PC-9 (cell line): ENCODE measurements around the gene UTP15. TPM values are rescaled to one million over a fixed set of nuclear protein-coding genes. Genes with fewer than 3 reads are reported as not detected.

Experiments used
- BruUV-seq: library from RNA; stranded (reverse); fragments of 400-500 nt; replicated peaks from 2 replicates; lab custom pipeline; 2021; lab: Mats Ljungman, UMichigan
- CTCF ChIA-PET: fragments of 300-600 bp; sonication (Branson Sonifier 250); formaldehyde crosslinking; loops from one replicate; lab custom pipeline; 2022; ENCODE audit warnings: antibody characterized with exemption; lab: Charles Lee
- POLR2A ChIA-PET: fragments of 300-600 bp; sonication (Branson Sonifier 250); formaldehyde crosslinking; loops from one replicate; lab custom pipeline; 2022; ENCODE audit warnings: antibody characterized with exemption; ENCODE audit not compliant: unreplicated experiment; lab: Charles Lee
- DNase-seq, 2 experiments: peaks; one replicate each; pipeline versions ENCODE4 v3.0.0 to v3.0.0-alpha.2; 2015 to 2022; ENCODE audit warnings: mixed read lengths in 1 of 2
- H2AFZ ChIP-seq: fragments of 200-600 bp; sonication (generic); 2 replicates; pipeline ENCODE4 v1.8.1; 2017; ENCODE audit warnings: antibody characterized with exemption
- H3F3A ChIP-seq: fragments of 200-600 bp; sonication (generic); 2 replicates; pipeline ENCODE4 v1.8.1; 2017; ENCODE audit warnings: antibody characterized with exemption, mild to moderate bottlenecking, low read depth; ENCODE audit not compliant: insufficient read depth
- H3K27ac ChIP-seq: fragments of 200-600 bp; sonication (generic); 2 replicates; pipeline ENCODE4 v1.6.1; 2016; ENCODE audit warnings: mixed run types
- H3K27me3 ChIP-seq: fragments of 200-600 bp; sonication (generic); 2 replicates; pipeline ENCODE4 v1.6.1; 2016; ENCODE audit warnings: low read depth, mixed run types; ENCODE audit not compliant: insufficient read depth
- H3K36me3 ChIP-seq: fragments of 200-600 bp; sonication (generic); 2 replicates; pipeline ENCODE4 v1.6.1; 2016; ENCODE audit warnings: low read depth, mixed run types
- H3K4me1 ChIP-seq: fragments of 200-600 bp; sonication (generic); replicated peaks from 2 replicates; pipeline ENCODE4 v1.6.1; 2016; ENCODE audit warnings: mixed run types; ENCODE audit not compliant: insufficient read depth
- H3K4me2 ChIP-seq: fragments of 200-600 bp; sonication (generic); 2 replicates; pipeline ENCODE4 v1.6.1; 2017; ENCODE audit warnings: mixed run types
- H3K4me3 ChIP-seq: fragments of 200-600 bp; sonication (generic); 2 replicates; pipeline ENCODE4 v1.6.1; 2016; ENCODE audit warnings: mixed run types
- H3K79me2 ChIP-seq: fragments of 200-600 bp; sonication (generic); 2 replicates; pipeline ENCODE4 v1.6.1; 2017; ENCODE audit warnings: low read depth, mixed run types
- H3K9me2 ChIP-seq: fragments of 200-600 bp; sonication (generic); 2 replicates; pipeline ENCODE4 v1.8.1; 2017; ENCODE audit warnings: mild to moderate bottlenecking; ENCODE audit not compliant: insufficient read depth
- H3K9me3 ChIP-seq: fragments of 200-600 bp; sonication (generic); 2 replicates; pipeline ENCODE4 v1.8.1; 2016; ENCODE audit warnings: low read depth; ENCODE audit not compliant: insufficient read depth
- H4K20me1 ChIP-seq: fragments of 200-600 bp; sonication (generic); 2 replicates; pipeline ENCODE4 v1.8.1; 2017; ENCODE audit not compliant: insufficient read depth
- CTCF ChIP-seq: fragments of 200-600 bp; sonication (generic); conservative IDR thresholded peaks from 2 replicates; pipeline ENCODE4 v1.6.1; 2017; ENCODE audit warnings: mixed run types, antibody characterized with exemption, mild to moderate bottlenecking, moderate library complexity
- EZH2 ChIP-seq: fragments of 200-600 bp; sonication (generic); IDR thresholded peaks from 2 replicates; pipeline ENCODE4 v1.8.0; 2017; ENCODE audit warnings: antibody characterized with exemption, low read depth
- intact Hi-C: fragments of 100-400 bp; cut with micrococcal nuclease; formaldehyde crosslinking; loops from one replicate; pipeline ENCODE4 v1.10.0; 2022; ENCODE audit not compliant: unreplicated experiment
- total RNA-seq: library from RNA; stranded (reverse); gene quantifications from 2 replicates; pipeline ENCODE4 v1.2.3, GENCODE V29; 2021

Gene UTP15
- total RNA-seq, 1 experiment from 2014 or later, result 19.4 TPM

GRCh38 chr5:73619606-73620333, 54.2 kb downstream of the UTP15 start:
- Histone ChIP-seq H3K27me3 (no peaks in the 10 kb centered on the region), H3K9me2 (no peaks in the 10 kb centered on the region), H3K4me2 (no peak overlapping the region), H3K4me1 (peaks cover 19% of the 10 kb centered on the region), H3K36me3 (no peaks in the 10 kb centered on the region), H2AFZ (0 out of 2 replicates have a peak overlapping the region, but pooled peaks have one; percentile 18), H3F3A (peaks cover 10% of the 10 kb centered on the region; the same call in 1 of the 2 replicates), H3K4me3 (no peak overlapping the region), H3K27ac (no peak overlapping the region), H3K9me3 (no peaks in the 10 kb centered on the region), H3K79me2 (no peaks in the 10 kb centered on the region), H4K20me1 (no peaks in the 10 kb centered on the region)
- no peak for DNase-seq
- ChIA-PET POLR2A (no interaction called here), CTCF (no interaction called here)
- intact Hi-C loops, result loop anchor here (5.0 to 10.0 kb wide), 2 partner anchors 33 to 145 kb away; no protein-coding TSS in a partner anchor
- TF ChIP-seq CTCF, result no peak
- no peak for TF ChIP-seq EZH2
- BruUV-seq, result no TSS peak

GRCh38 chr5:73620334-73620687, 54.8 kb downstream of the UTP15 start:
- TF ChIP-seq CTCF (no peak), EZH2 (no peak)
- no peak overlapping the region for H3K4me2 ChIP-seq
- ChIA-PET CTCF (no interaction called here), POLR2A (no interaction called here)
- peaks cover 19% of the 10 kb centered on the region for H3K4me1 ChIP-seq
- H3K36me3 ChIP-seq, result no peaks in the 10 kb centered on the region
- 0 out of 2 replicates have a peak overlapping the region, but pooled peaks have one; percentile 18 for H2AFZ ChIP-seq
- no peaks in the 10 kb centered on the region for H4K20me1 ChIP-seq
- no peaks in the 10 kb centered on the region for H3K27me3 ChIP-seq
- no peak for DNase-seq
- BruUV-seq, result no TSS peak
- peaks cover 7% of the 10 kb centered on the region; the same call in 1 of the 2 replicates for H3F3A ChIP-seq
- intact Hi-C loops, result loop anchor here (10.0 kb wide), 1 partner anchor 144 kb away; no protein-coding TSS in a partner anchor
- H3K9me3 ChIP-seq, result no peaks in the 10 kb centered on the region
- no peaks in the 10 kb centered on the region for H3K79me2 ChIP-seq
- H3K27ac ChIP-seq, result no peak overlapping the region
- H3K4me3 ChIP-seq, result no peak overlapping the region
- H3K9me2 ChIP-seq, result no peaks in the 10 kb centered on the region

- no peaks in the 10 kb centered on the region for H3K9me2 ChIP-seq
- CTCF ChIA-PET, result no interaction called here
- POLR2A ChIA-PET, result no interaction called here
- no peak overlapping the region for H2AFZ ChIP-seq
- H3K27ac ChIP-seq, result no peak overlapping the region
- BruUV-seq, result no TSS peak
- no peak for TF ChIP-seq EZH2
- TF ChIP-seq CTCF, result no peak
- H3K4me3 ChIP-seq, result no peak overlapping the region
- peaks cover 4% of the 10 kb centered on the region; the same call in 1 of the 2 replicates for H3F3A ChIP-seq
- no peaks in the 10 kb centered on the region for H3K9me3 ChIP-seq
- H3K4me1 ChIP-seq, result peaks cover 30% of the 10 kb centered on the region
- intact Hi-C loops, result loop anchor here (10.0 kb wide), 1 partner anchor 142 kb away; no protein-coding TSS in a partner anchor
- H3K27me3 ChIP-seq, result no peaks in the 10 kb centered on the region
- no peaks in the 10 kb centered on the region for H4K20me1 ChIP-seq
- H3K79me2 ChIP-seq, result peaks cover 20% of the 10 kb centered on the region
- no peak overlapping the region for H3K4me2 ChIP-seq
- DNase-seq, result no peak
- H3K36me3 ChIP-seq, result no peaks in the 10 kb centered on the region
These were observed 57.5 kb downstream of the UTP15 start for GRCh38 chr5:73623060-73623459.
